SK-N-SH (cell line): Measurements from ENCODE around the gene PLA2G1B. TPM values are rescaled to one million over a fixed set of nuclear protein-coding genes. Genes with fewer than 3 reads are reported as not detected.
A peak's percentile ranks its signal among the peaks of the same experiment; 100 is the strongest.

Experiments
- CTCF ChIA-PET: fragments of 300-600, 350-600 bp; formaldehyde crosslinking; extraction: SDS; loops from one replicate; lab custom pipeline; 2021; lab: Yijun Ruan, JAX
- POLR2A ChIA-PET: fragments of 350-600 bp; sonication (Branson Sonifier 250); formaldehyde crosslinking; extraction: SDS; loops from one replicate; lab custom pipeline; 2020; ENCODE audit warnings: antibody characterized with exemption, inconsistent platforms; lab: Yijun Ruan, JAX
- DNase-seq: peaks from one replicate; pipeline ENCODE4 v3.0.0; 2012
- H2AFZ ChIP-seq: fragments of 200-600 bp; sonication (generic); 2 replicates; pipeline ENCODE4 v1.8.1; 2016; ENCODE audit warnings: antibody characterized with exemption, mild to moderate bottlenecking, low read depth
- H3F3A ChIP-seq: fragments of 200-600 bp; sonication (generic); replicated peaks from 2 replicates; pipeline ENCODE3; 2016; ENCODE audit warnings: antibody characterized with exemption, mild to moderate bottlenecking; ENCODE audit not compliant: insufficient read depth
- H3K27ac ChIP-seq, 2 experiments: fragments of 200-500 bp in 1 of 2; fragments of 200-600 bp in 1 of 2; sonication (Bioruptor generic) in 1 of 2; sonication (generic), shearing (Covaris generic) in 1 of 2; 2 replicates each; pipeline versions ENCODE4 v1.5.1 to v1.6.1; 2014 to 2016; ENCODE audit warnings: low read depth in 2 of 2, inconsistent platforms in 1 of 2, low read length in 1 of 2, mild to moderate bottlenecking in 1 of 2, mixed read lengths in 1 of 2
- H3K27me3 ChIP-seq: fragments of 200-600 bp; sonication (generic), shearing (Covaris generic); 2 replicates; pipeline ENCODE4 v1.6.1; 2016; ENCODE audit warnings: mixed run types; ENCODE audit not compliant: insufficient read depth
- H3K36me3 ChIP-seq, 2 experiments: fragments of 200-500 bp in 1 of 2; fragments of 200-600 bp in 1 of 2; sonication (Bioruptor generic) in 1 of 2; sonication (generic) in 1 of 2; replicated peaks in 1 of 2; 2 replicates each; pipeline versions ENCODE3 to v1.5.1; 2014 to 2016; ENCODE audit warnings: low read length in 1 of 2, mild to moderate bottlenecking in 1 of 2; ENCODE audit not compliant: insufficient read depth in 2 of 2, control insufficient read depth in 1 of 2
- H3K4me1 ChIP-seq, 2 experiments: fragments of 200-500 bp in 1 of 2; fragments of 200-600 bp in 1 of 2; sonication (Bioruptor generic) in 1 of 2; sonication (generic), shearing (Covaris generic) in 1 of 2; 2 replicates each; pipeline versions ENCODE4 v1.5.1 to v1.6.1; 2014 to 2016; ENCODE audit warnings: low read depth in 1 of 2, low read length in 1 of 2, mixed run types in 1 of 2; ENCODE audit not compliant: insufficient read depth in 2 of 2, control insufficient read depth in 1 of 2
- H3K4me2 ChIP-seq: fragments of 200-600 bp; sonication (generic), shearing (Covaris generic); 2 replicates; pipeline ENCODE4 v1.6.1; 2017; ENCODE audit warnings: mixed run types
- H3K4me3 ChIP-seq, 2 experiments: fragments of 200-500 bp in 1 of 2; fragments of 200-600 bp in 1 of 2; sonication (Bioruptor generic) in 1 of 2; sonication (generic), shearing (Covaris generic) in 1 of 2; 2 replicates each; pipeline versions ENCODE4 v1.5.1 to v1.8.1; 2014 to 2016; ENCODE audit warnings: low read depth in 2 of 2, inconsistent platforms in 1 of 2, low read length in 1 of 2, mild to moderate bottlenecking in 1 of 2, mixed read lengths in 1 of 2, moderate library complexity in 1 of 2
- H3K79me2 ChIP-seq: fragments of 200-600 bp; sonication (generic); 2 replicates; pipeline ENCODE4 v1.8.1; 2017; ENCODE audit warnings: mild to moderate bottlenecking; ENCODE audit not compliant: insufficient read depth
- H3K9ac ChIP-seq: fragments of 200-600 bp; sonication (generic); 2 replicates; pipeline ENCODE4 v1.6.1; 2017; ENCODE audit warnings: mixed run types
- H3K9me2 ChIP-seq: fragments of 200-600 bp; sonication (generic); 2 replicates; pipeline ENCODE4 v1.6.1; 2017; ENCODE audit warnings: mixed run types
- H3K9me3 ChIP-seq: fragments of 200-600 bp; sonication (generic); 2 replicates; pipeline ENCODE4 v1.6.1; 2017; ENCODE audit warnings: mixed run types, mild to moderate bottlenecking, moderate library complexity
- H4K20me1 ChIP-seq: fragments of 200-600 bp; sonication (generic); 2 replicates; pipeline ENCODE4 v1.6.1; 2017; ENCODE audit warnings: mild to moderate bottlenecking, mixed run types; ENCODE audit not compliant: insufficient read depth
- ELF1 ChIP-seq: IDR thresholded peaks from 2 replicates; pipeline ENCODE4 v1.4.0; 2012
- EP300 ChIP-seq, 2 experiments: IDR thresholded peaks; 2 replicates each; pipeline versions ENCODE4 v1.4.0 to v1.6.1; 2012; ENCODE audit warnings: borderline replicate concordance in 1 of 2, low read depth in 1 of 2, low read length in 1 of 2
- FOXJ3 ChIP-seq: sonication (generic); formaldehyde crosslinking; IDR thresholded peaks from 2 replicates; pipeline ENCODE4 v1.5.1; 2020; ENCODE audit warnings: mild to moderate bottlenecking, missing genetic modification reagents
- MXI1 ChIP-seq: IDR thresholded peaks from 2 replicates; pipeline ENCODE4 v1.6.1; 2012; ENCODE audit warnings: mild to moderate bottlenecking, low read depth, low read length, improper control_type of control experiment
- SMC3 ChIP-seq: IDR thresholded peaks from 2 replicates; pipeline ENCODE4 v1.6.1; 2012; ENCODE audit warnings: low read depth, low read length, improper control_type of control experiment
- YY1 ChIP-seq: IDR thresholded peaks from 2 replicates; pipeline ENCODE4 v1.4.0; 2012; ENCODE audit warnings: low read depth, mild to moderate bottlenecking
- WGBS: methylation state at CpG from one replicate; pipeline ENCODE4 v1.1.6; 2017; ENCODE audit warnings: low lambda C conversion rate; 5-methylcytosine and 5-hydroxymethylcytosine counted together
- polyA plus RNA-seq, 3 experiments: library from polyadenylated mRNA; depleted of rRNA; stranded (reverse); fragments of >200 nt; gene quantifications; 2 replicates each; pipeline ENCODE4 v1.2.3, GENCODE V29; 2012
- TF ChIP-seq, protein P1 (sequence below): IDR thresholded peaks from 2 replicates; pipeline ENCODE4; 2012
- TF ChIP-seq, protein P2 (sequence below): fragments of 150-350 bp; IDR thresholded peaks from 2 replicates; pipeline ENCODE4 v1.6.1; 2017; ENCODE audit warnings: antibody characterized with exemption, low read length, low read depth, borderline replicate concordance
- TF ChIP-seq, protein P3 (sequence below): fragments of 200-600 bp; sonication (generic); IDR thresholded peaks from 2 replicates; pipeline ENCODE4 v1.6.1; 2017; ENCODE audit warnings: antibody characterized with exemption, mild to moderate bottlenecking, moderate library complexity

PLA2G1B gene
- polyA plus RNA-seq, 1 of the 3 experiments (the other 2 are of a cell fraction), result not detected

DNA sequence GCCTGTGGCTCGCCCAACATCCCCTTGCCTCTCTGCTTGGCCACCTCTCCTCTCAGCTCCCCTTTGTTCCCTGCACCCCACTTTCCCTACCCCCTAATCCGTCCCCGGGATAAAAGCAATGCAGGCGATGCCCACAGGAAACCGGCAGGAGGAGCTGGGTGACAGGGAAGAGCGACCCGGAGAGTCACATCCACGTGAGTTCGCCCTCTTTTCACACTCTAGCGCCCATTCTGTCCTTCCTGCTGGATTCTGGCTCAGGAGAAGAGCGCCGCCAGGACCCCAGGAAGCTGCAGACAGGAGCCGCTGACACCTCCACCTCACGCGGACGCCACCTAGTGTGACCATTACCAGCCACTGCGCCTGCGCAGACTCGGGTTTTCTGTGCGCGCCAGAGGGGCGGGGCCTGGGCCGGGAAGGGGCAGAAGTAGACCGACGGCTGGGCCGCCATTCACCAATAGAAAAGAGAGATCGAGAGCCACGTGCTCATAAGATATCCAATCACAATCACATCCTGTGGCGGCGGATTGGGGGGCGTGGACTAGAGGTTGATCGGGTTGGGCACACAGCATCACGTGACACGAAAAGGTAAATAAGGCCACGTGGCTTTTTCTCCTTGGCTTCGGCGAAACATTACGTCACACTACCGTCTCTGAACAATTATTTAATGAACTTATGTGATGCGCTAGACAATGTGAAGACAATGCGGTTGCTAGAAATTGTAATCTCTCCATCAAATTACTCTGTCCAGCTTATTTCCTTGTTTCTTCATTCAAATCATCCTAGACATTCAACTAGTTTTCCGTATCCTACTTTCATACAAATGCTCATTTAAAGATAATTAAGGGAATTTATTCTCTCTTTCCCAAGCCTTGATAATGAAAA lies 10.1 kb downstream of the PLA2G1B start (continued):
- TF ChIP-seq, protein P1, sequence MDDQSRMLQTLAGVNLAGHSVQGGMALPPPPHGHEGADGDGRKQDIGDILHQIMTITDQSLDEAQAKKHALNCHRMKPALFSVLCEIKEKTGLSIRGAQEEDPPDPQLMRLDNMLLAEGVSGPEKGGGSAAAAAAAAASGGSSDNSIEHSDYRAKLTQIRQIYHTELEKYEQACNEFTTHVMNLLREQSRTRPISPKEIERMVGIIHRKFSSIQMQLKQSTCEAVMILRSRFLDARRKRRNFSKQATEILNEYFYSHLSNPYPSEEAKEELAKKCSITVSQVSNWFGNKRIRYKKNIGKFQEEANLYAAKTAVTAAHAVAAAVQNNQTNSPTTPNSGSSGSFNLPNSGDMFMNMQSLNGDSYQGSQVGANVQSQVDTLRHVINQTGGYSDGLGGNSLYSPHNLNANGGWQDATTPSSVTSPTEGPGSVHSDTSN, result no peak
- peak; percentile 94 for TF ChIP-seq MXI1

DNA sequence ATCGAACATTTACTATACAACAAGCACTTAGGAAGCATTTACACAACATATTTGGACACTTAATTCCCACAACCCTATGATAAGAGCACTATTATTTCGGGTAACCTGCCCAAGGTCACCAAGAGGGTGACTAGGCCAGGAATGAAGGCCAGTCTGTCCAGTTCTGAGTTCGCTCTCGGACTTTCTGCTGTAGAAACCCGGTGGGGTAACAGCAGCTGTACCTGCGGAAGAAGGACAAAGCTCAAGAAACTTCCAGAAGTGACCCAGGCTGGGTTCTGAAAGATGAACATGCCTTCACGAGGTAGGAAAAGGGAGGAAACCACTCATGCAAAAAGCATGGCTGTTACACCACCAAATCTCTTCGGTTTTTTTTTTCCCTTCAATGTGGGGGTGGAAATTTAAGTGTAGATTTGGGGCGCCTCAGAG lies 10.8 kb downstream of the PLA2G1B start:
- Histone ChIP-seq H3K9ac (peak overlapping the region; percentile 63; the same call in 1 of the 2 replicates), H3K9me3 (no peaks in the 10 kb centered on the region), H3F3A (peaks cover 6% of the 10 kb centered on the region), H3K79me2 (no peaks in the 10 kb centered on the region), H4K20me1 (no peaks in the 10 kb centered on the region), H2AFZ (peak overlapping the region; percentile 80), H3K4me1 (peaks cover 4 to 5% of the 10 kb centered on the region in 2 experiments; a peak in 2 of 4 replicates), H3K4me3 (peak overlapping the region; percentile 57 to 86), H3K27me3 (no peaks in the 10 kb centered on the region), H3K9me2 (no peaks in the 10 kb centered on the region), H3K36me3 (no peaks in the 10 kb centered on the region), H3K4me2 (peak overlapping the region; percentile 91), H3K27ac (peak overlapping the region; percentile 40 to 72; a peak in 3 of 4 replicates)
- DNase-seq, result no peak
- 38% methylated on average over 9 of the region's 9 CpGs for WGBS
- ChIA-PET POLR2A (interaction anchor here (0.7 to 1.8 kb wide), 4 partner anchors 14 to 116 kb away, joined by 3 to 18 read pairs (median 7); partner anchors contain the start of genes RNU4-2, RPLP0 and SIRT4), CTCF (interaction anchor here (0.6 to 5.2 kb wide), 7 partner anchors 9 to 111 kb away, joined by 3 to 57 read pairs (median 8); partner anchors contain the start of gene SIRT4)
- TF ChIP-seq YY1, result no peak
- TF ChIP-seq EP300 (IDR thresholded peaks at IDR 0.05; ENCODE audit: borderline replicate concordance in 1 of 2, low read depth in 1 of 2, low read length in 1 of 2), result no peak
- no peak for TF ChIP-seq FOXJ3 (CRISPR knock-in tag)
- TF ChIP-seq ELF1, result no peak
- TF ChIP-seq, protein P2, sequence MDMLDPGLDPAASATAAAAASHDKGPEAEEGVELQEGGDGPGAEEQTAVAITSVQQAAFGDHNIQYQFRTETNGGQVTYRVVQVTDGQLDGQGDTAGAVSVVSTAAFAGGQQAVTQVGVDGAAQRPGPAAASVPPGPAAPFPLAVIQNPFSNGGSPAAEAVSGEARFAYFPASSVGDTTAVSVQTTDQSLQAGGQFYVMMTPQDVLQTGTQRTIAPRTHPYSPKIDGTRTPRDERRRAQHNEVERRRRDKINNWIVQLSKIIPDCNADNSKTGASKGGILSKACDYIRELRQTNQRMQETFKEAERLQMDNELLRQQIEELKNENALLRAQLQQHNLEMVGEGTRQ, result no peak

DNA sequence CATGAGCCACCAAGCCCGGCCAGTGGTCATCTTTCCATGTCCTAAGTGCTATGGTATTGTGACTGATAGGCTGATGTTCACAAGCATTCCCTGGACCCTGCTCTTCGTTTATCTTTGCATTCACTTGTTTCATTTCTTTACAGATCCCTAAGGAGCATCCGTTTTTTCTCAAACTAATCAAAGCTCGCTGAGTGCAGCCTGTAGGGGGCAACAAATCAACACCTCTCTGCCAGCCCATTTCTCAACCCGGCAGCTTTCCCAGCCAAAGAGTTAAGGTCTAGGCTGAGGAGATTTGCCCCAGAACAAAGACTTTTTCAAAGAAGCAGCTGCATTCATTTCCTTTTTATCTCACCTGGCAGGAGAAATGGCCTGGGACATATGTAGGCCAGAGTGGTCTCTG lies 13.4 kb downstream of the PLA2G1B start:
- Histone ChIP-seq H3K36me3 (no peaks in the 10 kb centered on the region), H3K4me2 (no peak overlapping the region), H3K27ac (no peak overlapping the region), H3K9me2 (no peaks in the 10 kb centered on the region), H3K4me3 (no peak overlapping the region; a peak in 1 of 4 replicates), H3K27me3 (no peaks in the 10 kb centered on the region), H3F3A (peaks cover 6% of the 10 kb centered on the region), H3K9ac (no peak overlapping the region), H3K79me2 (no peaks in the 10 kb centered on the region), H3K9me3 (no peaks in the 10 kb centered on the region), H4K20me1 (no peaks in the 10 kb centered on the region), H3K4me1 (peaks cover 4 to 5% of the 10 kb centered on the region in 2 experiments; a peak in 2 of 4 replicates), H2AFZ (no peak overlapping the region)
- POLR2A ChIA-PET, result no interaction called here
- CTCF ChIA-PET, result interaction anchor here (1.0 to 5.2 kb wide), 7 partner anchors 10 to 189 kb away, joined by 3 to 57 read pairs (median 7); partner anchors contain the start of genes RNU4-1, RNU4-2 and SIRT4
- 57% methylated on average over 5 of the region's 5 CpGs for WGBS
- TF ChIP-seq, protein P3, sequence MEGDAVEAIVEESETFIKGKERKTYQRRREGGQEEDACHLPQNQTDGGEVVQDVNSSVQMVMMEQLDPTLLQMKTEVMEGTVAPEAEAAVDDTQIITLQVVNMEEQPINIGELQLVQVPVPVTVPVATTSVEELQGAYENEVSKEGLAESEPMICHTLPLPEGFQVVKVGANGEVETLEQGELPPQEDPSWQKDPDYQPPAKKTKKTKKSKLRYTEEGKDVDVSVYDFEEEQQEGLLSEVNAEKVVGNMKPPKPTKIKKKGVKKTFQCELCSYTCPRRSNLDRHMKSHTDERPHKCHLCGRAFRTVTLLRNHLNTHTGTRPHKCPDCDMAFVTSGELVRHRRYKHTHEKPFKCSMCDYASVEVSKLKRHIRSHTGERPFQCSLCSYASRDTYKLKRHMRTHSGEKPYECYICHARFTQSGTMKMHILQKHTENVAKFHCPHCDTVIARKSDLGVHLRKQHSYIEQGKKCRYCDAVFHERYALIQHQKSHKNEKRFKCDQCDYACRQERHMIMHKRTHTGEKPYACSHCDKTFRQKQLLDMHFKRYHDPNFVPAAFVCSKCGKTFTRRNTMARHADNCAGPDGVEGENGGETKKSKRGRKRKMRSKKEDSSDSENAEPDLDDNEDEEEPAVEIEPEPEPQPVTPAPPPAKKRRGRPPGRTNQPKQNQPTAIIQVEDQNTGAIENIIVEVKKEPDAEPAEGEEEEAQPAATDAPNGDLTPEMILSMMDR, result peak; percentile 50
- TF ChIP-seq SMC3 (no peak), YY1 (no peak), EP300 (IDR thresholded peaks at IDR 0.05; ENCODE audit: borderline replicate concordance in 1 of 2, low read depth in 1 of 2, low read length in 1 of 2) (no peak)
- DNase-seq, result no peak
